Fibroblast of upper back skin (primary cell): ENCODE data around the gene ATP7A.
"Not testable (repeated sequence)": the region's sequence is repeated elsewhere in the genome, so short reads cannot be mapped to it uniquely, and the experiment has no call there.

Experiments used
- DNase-seq: peaks from one replicate; pipeline ENCODE4 v3.0.0-alpha.2; 2013

Gene ATP7A

DNA sequence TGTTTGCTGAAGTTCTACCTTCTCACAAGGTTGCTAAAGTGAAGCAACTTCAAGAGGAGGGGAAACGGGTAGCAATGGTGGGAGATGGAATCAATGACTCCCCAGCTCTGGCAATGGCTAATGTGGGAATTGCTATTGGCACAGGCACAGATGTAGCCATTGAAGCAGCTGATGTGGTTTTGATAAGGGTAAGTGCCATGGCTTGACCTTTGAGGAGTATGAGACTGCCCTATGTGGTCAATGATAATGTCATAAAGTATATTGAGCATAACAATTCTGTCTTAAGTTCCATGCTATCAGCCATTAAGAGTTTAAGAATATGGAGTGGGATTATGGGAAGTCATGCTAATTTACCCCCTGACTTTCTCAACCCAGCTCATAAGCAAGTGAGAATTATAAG lies 132.1 kb downstream of the ATP7A start:
- DNase-seq, result no peak

DNA sequence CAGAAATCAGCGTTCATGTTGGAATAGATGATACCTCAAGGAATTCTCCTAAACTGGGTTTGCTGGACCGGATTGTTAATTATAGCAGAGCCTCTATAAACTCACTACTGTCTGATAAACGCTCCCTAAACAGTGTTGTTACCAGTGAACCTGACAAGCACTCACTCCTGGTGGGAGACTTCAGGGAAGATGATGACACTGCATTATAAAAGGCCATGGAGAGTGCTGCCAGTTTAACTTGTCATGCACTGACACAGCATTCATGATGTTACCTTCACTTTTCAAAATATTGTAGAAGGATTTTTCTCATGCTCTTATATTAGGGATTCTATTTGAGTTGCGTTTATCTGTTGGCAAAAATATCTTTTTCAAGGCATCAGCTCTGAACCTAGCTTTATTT lies 135.9 kb downstream of the ATP7A start:
- no peak for DNase-seq

DNA sequence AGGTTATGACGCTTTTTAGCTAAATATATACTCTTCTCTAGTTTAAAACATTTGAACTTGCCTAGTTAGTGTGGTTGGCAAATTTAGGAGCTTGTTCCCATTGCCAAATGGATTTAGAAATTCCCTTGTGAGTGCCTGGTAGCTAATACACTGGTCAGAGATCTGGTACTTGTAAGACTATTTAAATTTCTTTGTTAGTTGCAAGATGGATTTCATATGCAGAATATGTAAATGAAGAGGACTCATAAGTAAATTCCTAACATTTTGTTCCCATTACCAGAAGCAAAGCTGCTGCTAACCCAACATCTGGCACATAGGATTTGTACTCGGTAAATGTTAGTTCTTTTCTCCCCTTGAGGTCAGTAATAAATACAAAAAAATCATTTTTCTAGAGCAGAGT lies 137.6 kb downstream of the ATP7A start:
- no peak for DNase-seq

DNA sequence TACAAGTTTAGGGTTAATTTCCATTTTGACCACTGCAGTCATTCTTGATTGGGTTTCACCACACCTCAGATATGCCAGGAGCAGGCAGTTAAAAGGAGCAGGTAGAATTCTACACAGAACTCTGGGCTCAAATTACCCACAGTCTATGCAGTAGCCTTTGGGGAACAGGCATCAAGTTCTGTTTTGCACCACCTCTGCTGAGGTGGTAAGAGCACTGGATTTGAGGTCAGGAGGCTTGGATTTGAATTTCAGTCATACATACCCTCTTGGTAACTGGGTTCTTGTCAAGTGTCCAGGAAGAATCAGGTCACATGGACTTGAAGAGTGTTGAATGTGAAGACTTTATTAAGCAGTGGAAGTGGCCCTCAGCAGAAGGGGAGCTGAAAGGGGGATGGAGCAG lies 153.2 kb downstream of the ATP7A start:
- DNase-seq, result no peak

DNA sequence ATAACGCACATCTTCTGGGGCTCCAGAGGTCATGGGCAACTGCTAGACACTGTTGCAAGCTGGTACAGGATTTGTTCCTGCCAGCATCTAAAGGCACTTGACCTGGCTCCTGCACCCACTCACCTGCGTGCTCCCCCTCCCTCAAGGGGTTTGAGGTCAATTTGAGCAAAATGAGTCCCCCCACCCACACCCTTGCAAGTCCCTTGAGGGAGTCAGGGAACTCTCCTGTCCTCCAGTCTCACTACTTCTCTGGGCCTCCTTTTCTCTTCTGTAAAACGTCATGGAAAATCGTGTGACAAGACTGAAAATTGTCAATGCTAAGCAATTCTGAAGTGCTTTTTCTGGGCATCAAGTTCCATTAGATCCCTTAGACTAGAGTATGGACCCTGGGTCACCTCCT lies 153.7 kb downstream of the ATP7A start:
- no peak for DNase-seq

DNA sequence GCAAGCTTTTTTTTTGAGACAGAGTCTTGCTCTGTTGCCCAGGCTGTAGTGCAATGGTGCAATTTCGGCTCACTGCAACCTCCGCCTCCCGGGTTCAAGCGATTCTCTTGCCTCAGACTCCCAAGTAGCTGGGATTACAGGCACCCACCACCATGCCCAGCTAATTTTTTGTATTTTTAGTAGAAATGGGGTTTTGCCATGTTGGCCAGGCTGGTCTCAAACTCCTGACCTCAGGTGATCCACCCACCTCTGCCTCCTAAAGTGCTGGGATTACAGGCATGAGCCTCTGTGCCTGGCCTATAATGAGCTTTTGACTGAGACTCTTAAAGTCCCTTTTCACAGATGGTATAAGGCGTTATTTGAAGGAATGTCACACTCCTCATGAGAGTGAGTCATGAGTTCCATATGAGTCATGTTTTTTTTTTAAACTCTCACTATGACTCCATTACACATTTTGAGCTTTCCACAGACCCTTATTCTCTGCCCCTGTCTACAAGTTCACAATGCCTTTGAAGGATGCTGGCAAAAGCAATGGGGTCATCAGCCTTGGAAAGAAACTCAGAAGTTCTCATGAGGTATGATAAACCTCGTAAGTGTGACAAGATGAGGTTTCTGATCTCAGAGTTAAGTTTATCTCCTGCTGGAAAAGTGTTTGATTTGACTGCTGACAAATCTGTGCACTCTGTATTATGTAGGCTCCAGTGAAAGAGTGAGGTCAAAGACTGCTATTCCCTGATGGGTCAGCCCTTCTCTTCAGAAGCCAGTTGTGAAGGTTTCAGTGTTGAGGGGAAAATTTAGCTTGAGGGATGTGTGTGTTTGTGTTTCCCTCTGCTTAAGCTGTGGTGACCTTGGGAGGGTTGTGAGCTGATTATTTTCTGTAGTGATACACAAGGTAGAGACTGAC lies 154.5 kb downstream of the ATP7A start:
- DNase-seq, result peak; percentile 71

DNA sequence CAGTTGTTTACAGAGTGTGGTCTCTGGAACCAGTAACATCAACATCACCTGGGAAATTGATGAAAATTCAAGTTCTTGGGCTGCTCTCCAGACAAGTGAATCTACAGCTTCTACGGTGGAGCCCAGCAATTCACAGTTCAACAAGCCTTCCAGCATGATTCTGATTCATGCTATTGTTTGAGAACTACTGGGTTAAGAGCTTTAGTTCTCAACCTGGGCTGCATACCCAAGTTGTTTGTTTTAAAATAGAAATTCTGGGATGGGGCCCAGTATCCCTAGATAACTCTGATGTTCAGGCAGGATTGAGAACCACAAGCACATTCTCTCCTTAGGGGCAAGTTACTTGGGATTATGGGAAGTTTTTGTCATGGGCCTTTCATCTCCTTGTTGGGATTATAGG lies 155.6 kb downstream of the ATP7A start:
- DNase-seq, result peak; percentile 13

DNA sequence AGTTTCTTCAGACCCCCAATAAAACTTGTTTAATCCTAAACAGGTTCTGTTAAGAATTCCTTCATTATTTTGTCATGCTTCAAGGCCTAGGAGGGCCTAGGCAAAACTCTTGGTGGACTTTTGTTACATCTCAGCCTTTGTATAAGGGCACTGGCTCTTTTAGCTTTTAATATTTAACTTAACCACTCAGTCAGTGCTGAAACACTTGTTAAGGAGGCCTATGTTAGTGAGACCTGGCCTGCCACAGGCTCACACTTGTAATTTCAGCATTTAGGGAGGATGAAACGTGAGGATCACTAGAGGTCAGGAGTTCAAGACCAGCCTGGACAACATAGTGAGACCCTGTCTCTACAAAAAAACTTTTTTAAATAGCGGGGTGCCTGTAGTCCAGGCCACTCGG lies 160.8 kb downstream of the ATP7A start:
- no peak for DNase-seq

DNA sequence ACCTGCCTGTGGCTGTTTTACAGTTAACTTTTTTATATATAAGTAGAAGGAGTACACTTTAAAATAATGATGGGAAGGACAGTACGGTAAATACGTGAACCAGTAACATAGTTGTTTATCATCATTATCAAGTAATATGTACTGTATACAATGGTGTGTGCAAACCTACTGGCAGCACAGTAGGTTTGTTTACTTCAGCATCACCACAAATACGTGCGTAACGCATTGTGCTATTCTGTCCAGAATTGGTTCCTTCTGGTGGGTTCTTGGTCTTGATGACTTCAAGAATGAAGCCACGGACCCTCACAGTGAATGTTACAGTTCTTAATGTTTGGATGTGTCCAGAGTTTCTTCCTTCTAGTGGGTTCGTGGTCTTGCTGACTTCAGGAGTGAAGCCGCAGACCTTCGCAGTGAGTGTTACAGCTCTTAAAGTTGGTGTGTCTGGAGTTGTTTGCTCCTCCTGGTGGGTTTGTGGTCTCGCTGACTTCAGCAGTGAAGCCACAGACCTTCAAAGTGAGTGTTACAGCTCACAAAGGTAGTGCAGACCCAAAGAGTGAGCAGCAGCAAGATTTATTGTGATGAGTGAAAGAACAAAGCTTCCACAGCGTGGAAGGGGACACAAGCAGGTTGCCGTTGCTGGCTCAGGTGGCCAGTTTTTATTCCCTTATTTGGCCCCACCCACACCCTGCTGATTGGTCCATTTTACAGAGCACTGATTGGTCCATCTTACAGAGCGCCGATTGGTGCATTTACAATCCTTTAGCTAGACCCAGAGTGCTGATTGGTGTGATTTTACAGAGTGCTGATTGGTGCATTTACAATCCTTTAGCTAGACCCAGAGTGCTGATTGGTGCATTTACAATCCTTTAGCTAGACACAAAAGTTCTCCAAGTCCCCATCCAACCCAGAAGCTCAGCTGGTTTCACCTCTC lies 162.9 kb downstream of the ATP7A start:
- DNase-seq, result not testable (repeated sequence)

DNA sequence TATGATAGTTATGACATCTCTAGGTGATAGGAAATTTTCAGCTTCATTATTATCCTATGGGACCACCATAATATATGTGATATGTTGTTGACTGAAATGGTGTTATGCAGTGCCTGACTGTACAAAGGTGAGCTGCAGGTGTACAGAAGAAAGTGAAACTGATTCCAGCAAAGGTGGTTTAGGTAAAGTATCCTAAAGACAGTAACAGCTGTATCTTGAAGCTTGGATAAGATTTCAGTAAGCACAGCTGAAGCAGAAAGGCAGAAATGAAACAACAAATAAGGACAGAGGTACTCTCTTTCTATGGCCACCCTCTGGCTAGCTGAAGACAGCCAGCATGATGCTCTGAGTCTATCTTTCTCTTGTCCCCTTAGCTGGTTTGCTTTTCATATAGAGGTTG lies 163.6 kb downstream of the ATP7A start:
- DNase-seq, result no peak

DNA sequence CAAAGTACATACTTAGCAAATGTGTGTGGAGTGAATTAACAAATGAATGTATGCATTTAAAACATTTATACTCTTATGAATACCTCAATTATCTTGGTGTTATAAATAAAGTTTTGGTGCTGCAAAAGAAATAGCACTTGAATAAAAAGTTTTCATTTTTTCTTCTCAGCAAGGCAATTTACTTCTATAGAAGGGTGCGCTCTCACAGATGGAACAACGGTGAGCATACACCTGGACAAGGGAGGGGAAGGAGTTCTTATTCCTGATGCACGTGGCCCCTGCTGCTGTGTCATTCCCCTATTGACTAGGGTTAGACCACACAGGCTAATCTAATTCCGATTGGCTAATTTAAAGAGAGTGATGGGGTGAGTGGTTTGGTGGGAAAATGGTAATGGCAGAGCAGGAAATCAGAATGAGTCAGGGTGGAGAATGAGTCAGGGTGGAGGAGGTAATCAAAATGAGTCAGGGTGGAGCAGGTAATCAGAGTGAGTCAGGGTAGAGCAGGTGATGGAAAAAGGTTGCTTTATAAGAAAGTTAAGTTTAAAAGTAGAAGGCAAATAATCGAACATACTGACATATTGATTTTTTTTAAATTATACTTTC lies 165.4 kb downstream of the ATP7A start:
- DNase-seq, result no peak

DNA sequence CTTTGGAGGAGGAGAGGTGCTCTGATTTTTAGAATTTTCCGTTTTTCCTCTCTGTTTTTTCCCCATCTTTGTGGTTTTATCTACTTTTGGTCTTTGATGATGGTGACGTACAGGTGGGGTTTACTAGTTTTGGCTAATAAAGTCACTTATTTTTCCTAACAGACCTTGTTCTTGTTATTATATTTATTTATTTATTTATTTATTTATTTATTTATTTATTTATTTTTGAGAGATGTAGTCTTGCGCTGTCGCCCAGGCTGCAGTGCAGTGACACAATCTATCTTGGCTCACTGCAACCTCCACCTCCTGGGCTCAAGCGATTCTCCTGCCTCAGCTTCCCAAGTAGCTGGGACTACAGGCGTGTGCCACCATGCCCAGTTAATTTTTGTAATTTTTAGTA lies 170.9 kb downstream of the ATP7A start:
- DNase-seq, result not testable (repeated sequence)

DNA sequence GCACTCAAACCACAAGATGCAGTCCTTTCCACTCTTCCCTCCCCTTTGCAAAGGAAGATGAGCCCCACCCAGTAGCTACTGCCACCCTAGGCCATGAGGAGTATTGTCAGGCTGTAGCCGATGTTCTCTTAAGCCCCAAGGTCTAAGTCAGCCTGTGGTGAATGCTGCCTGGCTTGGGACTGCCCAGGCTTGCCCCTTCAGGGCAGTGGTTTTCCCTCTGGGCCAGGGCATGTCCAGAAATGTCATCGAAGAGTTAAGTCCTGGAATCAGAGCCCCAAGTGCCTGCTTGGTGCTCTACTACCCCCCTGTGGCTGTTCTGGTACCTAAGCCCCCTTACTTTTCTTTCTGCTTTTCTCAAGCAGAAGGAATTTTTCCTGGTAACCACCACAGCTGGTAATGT lies 181.8 kb downstream of the ATP7A start:
- DNase-seq, result peak; percentile 49

DNA sequence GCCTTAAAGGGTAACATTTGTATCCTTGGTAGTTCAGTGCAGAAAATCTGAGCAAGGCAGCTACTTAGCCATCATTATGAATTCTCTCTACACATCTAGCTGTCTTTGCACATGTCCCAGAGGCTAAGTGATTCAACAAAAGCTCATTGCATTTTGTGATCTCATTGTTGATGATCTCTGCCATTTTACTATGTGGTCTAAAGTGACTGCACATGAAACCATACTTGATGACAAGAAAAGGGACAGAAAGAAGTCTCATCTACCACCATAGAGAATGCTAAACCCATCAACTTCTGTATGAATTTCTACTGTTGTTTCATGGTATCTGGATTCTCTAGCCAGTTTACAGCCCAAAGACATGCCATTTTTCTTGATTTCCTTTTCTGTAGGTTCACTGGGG lies 187.6 kb downstream of the ATP7A start:
- DNase-seq, result no peak
